Measurements from ENCODE around the gene CDK13.
A peak's percentile ranks its signal among the peaks of the same experiment; 100 is the strongest.

Gene CDK13

GRCh38 chr7:39949971-39950472 is at the start of gene CDK13:
TSS of gene CDK13 (plus strand) at chr7:39950256. CDS start at chr7:39950642, 386 bp downstream.
- peak; percentile 86 for DNase-seq (ENCODE audit: low spot score)

DNA sequence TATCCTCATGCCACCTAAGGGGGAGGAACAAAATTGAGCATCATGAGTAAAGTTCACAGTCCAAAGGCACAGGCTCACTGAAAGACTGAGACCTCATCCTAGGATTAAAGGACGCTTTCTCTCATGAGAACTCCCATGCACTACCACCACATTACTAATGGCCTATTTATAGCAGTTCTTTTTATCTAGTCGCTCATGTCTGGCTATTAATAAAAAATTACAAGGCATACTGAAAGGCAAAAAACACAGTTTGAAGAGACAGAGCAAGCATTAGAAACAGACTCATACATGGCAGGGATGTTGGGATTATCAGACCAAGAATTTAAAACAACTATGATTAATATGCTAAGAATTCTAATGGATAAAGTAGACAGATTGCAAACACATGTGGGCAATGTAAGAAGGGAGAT is 46.0 kb upstream of the CDK13 start:
- DNase-seq (ENCODE audit: low spot score): no peak

GRCh38 chr7:39908141-39908540 is 41.9 kb upstream of the CDK13 start:
- no peak for DNase-seq (ENCODE audit: low spot score)

DNA sequence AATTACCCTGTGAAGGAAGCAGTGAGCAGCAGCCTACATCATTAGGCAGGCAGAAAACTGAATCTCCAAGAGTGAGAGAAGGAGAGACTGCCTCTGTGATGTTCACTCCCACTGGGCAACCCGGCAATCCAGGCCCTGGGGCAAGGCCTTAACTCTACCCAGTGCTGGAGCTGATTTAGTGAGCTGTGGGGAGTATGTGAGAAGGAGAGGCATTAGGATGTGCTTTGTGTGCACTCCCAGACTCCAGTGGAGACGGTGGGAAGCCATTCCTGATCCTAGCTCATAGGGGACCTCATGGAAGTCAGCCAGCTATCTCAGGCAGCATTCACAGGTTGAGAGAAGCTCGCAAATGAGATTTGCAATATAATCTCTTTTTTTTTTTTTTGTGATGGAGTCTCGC is 41.1 kb upstream of the CDK13 start:
- DNase-seq (ENCODE audit: low spot score): no peak

DNA sequence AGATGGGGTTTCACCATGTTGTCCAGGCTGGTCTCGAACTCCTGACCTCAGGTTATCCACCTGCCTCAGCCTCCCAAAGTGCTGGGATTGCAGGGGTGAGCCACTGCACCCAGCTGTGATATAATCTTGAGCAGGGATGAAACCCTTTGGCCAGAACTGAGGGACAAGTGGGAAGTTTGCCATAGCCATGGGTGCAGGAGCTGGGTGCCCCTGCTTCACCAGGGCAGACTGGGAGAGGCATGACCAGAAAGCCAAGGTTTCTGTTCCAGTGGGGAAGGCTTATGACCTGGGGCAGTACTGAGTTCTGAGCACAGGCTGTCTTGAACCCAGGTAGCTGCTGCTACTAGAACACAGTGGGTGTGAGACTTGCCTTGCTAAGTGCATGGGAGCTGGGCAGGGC is 40.5 kb upstream of the CDK13 start:
- DNase-seq (ENCODE audit: low spot score): no peak

GRCh38 chr7:39910108-39910869 is 39.8 kb upstream of the CDK13 start:
- no peak for DNase-seq (ENCODE audit: low spot score)

- DNase-seq (ENCODE audit: low spot score): no peak
Measured at GRCh38 chr7:39911167-39911566, 38.9 kb upstream of the CDK13 start.

- peak; percentile 21 for DNase-seq (ENCODE audit: low spot score)
Measured at GRCh38 chr7:39915847-39916246, 34.2 kb upstream of the CDK13 start.

- peak; percentile 27 for DNase-seq (ENCODE audit: low spot score)
Measured at GRCh38 chr7:39919646-39920045, 30.4 kb upstream of the CDK13 start.

- DNase-seq (ENCODE audit: low spot score): no peak
Measured at GRCh38 chr7:39921506-39922175, 28.4 kb upstream of the CDK13 start.

DNA sequence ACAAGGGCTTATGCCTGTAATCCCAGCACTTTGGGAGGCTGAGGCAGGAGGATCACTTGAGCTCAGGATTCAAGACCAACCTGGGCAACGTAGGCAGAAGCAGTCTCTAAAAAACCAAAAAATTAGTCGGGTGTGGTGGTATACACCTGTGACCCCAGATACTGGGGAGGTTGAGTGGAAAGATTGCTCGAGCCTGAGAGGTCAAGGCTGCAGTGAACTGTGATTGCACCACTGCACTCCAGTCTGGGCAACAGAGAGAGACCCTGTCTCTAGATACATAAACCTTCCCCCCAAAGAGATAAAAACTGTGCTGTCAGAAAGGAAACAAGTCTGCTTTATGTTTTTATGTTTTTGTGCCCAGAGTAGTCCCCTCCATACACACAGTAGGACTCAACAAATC is 27.5 kb upstream of the CDK13 start:
- no peak for DNase-seq (ENCODE audit: low spot score)

DNA sequence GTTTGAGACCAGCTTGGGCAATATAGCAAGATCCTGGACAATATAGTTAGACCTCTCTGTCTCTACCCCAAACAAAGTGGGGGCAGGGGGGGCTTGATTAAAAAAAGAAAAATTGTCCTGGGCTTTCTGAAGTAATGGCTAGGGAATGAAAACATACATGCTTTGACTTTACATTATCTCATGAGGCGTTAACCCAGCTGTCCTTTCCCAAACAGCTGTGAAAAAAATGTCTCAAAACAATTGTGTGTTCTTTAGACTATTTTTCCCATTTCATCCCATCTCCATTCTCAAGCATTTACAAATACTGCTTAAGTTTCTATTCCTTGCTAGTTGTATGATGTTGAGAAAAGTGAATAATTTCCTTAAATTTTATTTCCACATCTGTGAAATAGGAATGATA is 27.0 kb upstream of the CDK13 start:
- no peak for DNase-seq (ENCODE audit: low spot score)

- no peak for DNase-seq (ENCODE audit: low spot score)
Measured at GRCh38 chr7:39924122-39924521, 25.9 kb upstream of the CDK13 start.

DNA sequence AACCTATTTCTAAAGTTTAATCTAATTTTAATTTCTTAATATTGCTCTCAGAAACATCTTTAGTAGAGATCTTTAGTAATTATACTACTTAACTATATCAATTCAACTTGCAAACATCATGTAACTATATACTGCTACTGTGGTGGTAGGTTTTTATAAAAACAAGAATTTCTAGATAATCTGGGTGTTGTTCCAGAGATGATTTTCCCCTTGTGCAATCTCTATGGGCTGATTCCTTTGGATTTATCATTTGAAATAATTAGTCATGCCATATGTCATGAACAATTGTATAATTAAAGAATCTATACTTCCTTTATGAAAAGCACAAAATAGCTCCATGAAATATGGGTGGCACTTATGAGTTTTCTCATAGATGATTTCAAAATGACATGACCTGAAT is 23.9 kb upstream of the CDK13 start:
- DNase-seq (ENCODE audit: low spot score): no peak

DNA sequence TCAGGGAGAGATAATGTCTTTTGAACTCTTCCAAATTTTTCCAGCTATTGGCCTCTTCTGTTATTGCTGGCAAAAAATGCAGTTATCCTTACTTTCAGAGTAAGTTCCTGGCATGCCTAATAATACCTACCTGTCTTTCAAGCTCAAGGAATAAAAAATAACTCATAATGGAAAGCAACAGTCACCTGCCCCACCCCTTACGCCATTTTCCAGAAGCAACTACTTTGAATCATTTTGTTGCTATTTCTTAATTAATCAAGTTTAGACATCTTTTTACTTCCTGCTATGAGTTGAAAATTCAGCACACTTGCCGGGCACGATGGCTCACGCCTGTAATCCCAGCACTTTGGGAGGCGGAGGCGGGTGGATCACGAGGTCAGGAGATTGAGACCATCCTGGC is 23.0 kb upstream of the CDK13 start:
- DNase-seq (ENCODE audit: low spot score): no peak

DNA sequence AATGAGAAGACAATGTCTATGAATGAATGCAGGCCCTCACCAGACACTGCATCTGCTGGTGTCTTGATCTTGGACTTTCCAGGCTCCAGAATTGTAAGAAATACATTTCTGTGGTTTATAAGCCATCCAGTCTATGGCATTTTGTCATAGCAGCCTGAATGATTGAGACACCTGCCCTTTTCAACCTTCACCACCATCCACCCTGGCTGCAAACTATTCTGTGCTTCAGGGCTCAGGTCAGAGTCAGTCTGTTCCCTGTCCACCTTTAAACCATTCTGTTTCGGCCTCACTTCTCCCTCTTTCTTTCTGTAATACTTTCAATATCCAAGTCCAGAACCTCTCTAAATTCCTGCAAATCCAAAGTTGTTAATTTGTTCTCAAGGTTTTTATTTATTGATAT is 15.9 kb upstream of the CDK13 start:
- DNase-seq (ENCODE audit: low spot score): no peak

- no peak for DNase-seq (ENCODE audit: low spot score)
Measured at GRCh38 chr7:39936761-39937160, 13.3 kb upstream of the CDK13 start.

DNA sequence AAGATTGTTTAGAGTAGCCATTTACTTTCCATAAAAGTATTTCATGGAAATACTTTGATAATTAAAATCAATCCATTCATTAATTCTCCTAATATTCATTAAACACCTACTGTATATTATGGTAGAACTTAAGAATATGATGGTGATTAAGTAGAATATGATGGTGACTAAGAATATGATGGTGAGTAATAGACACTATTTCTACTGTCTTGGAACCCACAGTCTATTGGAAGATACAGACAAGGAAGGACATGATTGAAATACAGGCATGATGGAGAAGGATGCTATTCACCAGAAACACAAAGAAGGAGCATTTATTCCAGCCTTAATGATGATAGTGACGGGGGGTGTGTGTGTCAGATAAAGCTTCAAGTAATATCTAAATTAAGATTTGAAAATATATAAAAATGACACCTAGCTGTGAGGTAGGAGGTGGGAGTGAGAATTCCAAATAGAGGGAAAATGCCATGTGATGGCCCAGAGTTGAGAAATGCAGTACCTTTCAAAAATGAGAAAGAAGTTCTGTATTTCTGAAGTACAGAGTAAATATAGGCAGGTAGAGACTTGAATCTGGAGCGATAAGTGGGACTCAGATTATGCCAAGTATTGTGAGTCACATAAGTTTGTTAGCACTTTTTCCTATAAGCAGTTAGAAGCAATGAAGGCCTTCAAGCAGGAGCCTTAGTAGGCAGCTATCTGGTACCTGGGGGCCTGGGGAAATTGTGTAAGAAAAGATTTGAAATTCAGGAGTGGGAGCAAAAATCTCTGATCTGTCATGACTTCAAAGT is 12.5 kb upstream of the CDK13 start:
- DNase-seq (ENCODE audit: low spot score): no peak

GRCh38 chr7:39942883-39943282 is 7.2 kb upstream of the CDK13 start:
- no peak for DNase-seq (ENCODE audit: low spot score)

DNA sequence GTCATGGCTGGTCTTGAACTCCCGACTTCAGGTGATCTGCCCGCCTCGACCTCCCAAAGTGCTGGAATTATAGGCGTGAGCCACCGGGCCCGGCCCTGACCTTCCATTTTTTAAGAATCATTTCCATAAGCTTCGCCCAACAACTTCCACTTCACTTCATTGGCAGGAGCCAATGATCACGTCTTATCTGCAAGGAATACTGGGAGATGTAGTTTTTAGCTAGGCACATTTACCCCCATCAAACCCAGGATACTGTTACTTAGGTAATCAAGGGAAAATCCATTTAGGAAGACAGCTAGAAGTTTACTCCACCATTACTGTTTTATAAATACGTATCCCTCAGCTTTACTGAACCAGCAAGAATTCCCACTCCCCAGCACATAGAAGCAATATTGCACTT is 3.4 kb upstream of the CDK13 start:
- no peak for DNase-seq (ENCODE audit: low spot score)

GRCh38 chr7:39948375-39948955 is 1.6 kb upstream of the CDK13 start:
- DNase-seq (ENCODE audit: low spot score): peak; percentile 32
